Measurements from ENCODE around the gene CDCA3.

Gene CDCA3

DNA sequence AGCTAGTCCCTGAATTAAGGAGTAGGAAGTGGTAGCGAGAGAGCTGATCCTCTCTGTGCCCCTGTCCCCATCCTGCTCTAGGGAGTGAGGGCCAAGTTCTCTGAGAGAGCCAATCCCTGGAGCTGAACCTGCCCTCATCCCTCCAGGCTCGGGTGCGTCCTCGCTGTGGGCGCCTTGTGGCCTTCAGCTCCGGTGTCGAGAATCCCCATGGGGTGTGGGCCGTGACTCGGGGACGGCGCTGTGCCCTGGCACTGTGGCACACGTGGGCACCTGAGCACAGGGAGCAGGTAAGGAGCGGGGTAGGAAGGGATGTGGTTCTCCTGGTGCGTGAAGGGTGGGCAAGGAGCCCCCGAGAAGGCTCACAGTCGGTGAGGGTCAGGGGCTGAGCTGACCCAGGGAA, 12.2 kb downstream of the CDCA3 start:
- TF ChIP-seq, protein P1, sequence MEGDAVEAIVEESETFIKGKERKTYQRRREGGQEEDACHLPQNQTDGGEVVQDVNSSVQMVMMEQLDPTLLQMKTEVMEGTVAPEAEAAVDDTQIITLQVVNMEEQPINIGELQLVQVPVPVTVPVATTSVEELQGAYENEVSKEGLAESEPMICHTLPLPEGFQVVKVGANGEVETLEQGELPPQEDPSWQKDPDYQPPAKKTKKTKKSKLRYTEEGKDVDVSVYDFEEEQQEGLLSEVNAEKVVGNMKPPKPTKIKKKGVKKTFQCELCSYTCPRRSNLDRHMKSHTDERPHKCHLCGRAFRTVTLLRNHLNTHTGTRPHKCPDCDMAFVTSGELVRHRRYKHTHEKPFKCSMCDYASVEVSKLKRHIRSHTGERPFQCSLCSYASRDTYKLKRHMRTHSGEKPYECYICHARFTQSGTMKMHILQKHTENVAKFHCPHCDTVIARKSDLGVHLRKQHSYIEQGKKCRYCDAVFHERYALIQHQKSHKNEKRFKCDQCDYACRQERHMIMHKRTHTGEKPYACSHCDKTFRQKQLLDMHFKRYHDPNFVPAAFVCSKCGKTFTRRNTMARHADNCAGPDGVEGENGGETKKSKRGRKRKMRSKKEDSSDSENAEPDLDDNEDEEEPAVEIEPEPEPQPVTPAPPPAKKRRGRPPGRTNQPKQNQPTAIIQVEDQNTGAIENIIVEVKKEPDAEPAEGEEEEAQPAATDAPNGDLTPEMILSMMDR (IDR thresholded peaks at IDR 0.05): no peak

DNA sequence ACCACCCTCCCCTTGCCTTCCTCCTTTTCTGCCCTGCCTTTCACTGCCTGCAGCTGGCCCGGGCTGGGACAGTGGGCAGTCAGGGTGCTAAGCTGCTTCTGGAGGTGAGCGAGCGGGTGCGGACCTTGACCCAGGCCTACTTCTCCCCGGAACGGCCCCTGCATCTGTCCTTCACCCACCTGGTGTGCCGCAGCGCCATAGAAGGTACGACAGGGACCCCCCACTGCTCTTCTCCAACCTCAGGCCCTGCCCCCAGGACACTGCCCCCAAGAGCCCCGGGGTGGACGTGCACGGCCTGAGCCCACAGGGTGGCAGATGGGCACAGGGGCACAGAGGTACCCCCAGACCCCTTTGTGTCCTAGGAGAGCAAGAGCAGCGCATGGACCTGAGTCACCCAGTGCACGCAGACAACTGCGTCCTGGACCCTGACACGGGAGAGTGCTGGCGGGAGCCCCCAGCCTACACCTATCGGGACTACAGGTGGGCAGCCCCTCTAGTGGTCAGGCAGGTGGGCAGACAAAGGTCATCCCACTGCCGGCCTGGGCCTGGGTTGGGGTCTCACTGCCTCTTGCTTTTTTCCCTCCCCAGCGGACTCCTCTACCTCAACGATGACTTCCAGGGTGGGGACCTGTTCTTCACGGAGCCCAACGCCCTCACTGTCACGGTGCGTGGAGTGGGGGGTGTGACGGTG, 13.6 kb downstream of the CDCA3 start:
- TF ChIP-seq, protein P1 (IDR thresholded peaks at IDR 0.05): no peak

DNA sequence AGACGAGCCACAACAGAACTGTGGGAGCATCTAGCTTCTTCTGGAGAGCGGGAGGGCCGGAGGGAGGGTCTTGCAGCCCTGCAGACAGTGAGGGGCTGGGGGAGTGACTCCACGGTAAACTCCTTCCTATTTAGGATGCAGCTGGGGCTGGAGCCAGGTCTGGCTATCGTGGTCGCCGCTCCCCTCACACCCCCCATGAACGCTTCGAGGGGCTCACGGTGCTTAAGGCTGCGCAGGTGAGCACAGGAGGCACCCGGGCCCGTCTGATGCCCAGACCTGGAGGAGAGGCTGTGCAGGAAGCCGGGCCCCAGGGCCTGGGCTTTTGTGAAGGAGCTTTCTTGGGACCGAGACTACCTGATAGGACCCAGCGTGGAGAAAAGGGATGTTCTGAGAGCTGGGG, 14.2 kb downstream of the CDCA3 start:
- TF ChIP-seq, protein P1 (IDR thresholded peaks at IDR 0.05): no peak

DNA sequence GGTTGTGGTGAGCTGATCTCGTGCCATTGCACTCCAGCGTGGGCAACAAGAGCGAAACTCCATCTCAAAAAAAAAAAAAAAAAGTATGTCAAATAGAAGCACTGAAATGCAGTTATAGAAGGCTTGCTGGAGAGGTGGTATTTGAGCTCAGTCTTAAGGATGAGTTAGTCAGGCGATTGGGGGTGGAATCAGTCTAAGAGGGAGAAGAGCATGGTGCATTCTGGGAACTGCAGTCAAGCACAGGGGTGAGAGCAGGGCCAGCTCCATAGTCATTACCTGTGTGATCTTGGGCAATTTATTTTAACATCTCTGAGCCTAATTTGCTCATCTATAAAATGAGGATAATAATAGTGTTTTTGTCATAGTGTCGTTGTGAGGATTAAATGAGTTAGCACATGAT, 16.2 kb downstream of the CDCA3 start:
- TF ChIP-seq, protein P1 (IDR thresholded peaks at IDR 0.05): no peak

DNA sequence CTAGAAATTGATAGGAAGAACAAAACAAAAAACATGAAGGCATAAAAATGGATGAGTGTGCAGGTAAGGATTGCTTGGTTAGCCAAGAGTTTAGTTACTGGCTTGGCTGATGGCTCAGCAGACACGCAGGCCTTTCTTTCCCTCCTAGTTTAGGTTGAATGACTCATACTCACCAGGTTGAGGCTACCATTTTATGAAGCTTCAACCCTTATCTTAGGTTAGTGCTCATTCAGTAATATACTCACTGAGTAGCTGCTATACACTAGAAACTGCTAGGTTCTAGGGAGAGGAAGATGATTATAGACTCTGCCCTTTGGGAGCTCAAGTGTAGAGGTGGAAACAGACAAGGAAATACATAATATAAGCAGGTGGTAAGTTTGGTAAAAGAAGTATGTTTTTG, 16.8 kb downstream of the CDCA3 start:
- TF ChIP-seq, protein P1 (IDR thresholded peaks at IDR 0.05): no peak

DNA sequence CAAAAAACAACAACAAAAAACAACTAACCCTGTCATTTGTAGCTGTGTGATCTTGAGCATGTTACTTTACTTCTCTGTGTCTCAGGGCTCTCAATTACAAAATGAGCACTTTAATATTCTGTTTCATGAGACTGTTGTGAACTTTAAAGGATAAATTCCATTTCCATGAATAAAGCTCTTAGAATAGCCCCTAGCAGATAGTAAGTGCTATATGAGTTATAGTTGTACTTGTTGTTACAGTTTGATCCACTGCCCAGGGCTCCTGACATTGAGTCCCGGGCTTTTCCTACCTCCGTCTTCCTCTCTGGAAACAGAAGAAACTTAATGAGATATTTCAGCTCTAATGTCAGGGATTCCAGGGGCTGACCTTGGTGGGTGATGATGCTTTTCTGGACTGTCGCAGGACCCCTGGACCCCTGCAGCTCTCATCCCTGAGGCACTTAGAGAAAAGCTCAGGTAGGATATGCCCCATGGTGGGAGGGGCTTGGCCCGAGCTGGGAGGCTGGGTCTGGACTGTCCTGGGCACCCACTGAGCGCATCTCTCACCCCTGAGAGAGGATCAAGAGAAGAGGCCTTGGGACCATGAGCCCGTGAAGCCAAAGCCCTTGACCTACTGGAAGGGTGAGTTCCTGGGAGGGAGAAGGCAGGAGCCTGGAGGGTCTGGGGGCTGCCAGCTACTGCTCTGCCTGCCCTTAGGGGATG, 17.7 kb downstream of the CDCA3 start:
- TF ChIP-seq, protein P1 (IDR thresholded peaks at IDR 0.05): no peak

DNA sequence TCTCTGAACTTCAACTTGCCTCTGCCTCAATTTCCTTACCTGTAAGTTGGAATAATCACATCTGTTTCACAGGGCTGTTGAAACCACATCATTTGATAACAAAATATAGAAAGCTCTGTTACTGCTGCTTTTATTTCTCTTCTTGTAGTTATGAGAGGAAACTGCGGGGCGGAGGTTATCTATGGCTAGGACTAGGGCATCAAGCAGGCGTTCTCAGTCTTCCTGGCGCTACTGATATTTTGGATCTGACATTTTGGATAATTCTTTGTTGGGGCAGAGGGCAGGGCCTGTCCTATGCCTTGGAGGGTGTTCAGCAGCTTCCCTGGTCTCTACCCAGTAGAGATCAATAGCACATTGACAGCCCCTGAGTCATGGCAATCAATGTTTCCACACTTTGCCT, 19.0 kb downstream of the CDCA3 start:
- TF ChIP-seq, protein P1 (IDR thresholded peaks at IDR 0.05): no peak

Data from LNCAP (cell line).